ENCODE data around the gene DDIT4.

DDIT4 gene

DNA sequence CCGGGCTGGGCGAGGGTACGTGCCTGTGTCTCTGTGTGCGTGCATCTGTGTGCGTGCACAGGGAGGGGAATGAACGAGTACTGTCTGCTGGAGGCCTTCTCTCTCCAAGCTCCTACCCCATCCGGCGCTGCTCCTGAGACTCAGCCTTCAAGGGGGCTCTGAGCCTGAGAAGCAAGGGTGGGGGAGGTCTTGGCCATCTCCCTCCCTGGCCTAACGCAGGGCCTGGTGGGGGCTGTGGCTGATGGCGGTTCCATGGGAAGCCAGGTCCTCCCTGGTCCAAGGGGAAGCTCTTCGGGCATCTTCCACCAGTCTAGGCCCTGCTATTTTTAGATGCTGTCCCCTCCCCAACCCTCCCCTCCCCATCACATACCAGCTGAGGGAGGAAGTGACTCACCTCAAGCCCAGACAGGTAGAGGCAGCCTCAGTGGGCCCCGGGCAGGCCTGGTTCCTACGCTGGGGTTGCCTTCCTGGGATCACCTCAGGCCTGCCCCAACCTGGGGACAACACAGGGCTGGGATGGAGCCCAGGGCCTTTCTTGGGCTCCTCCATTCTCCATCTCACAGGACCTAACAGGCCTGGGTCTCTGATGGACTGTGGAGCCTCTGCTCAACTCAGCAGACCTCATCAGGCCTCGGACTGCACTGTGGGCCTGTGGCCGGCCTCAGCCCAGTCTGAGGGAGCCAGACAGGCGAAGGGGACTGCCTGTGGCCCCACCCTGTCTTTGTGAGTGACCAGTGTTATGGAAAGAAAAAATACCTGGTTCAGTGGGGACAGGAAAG is 48.7 kb downstream of the DDIT4 start:
- ATAC-seq (replicated peaks; ENCODE audit: extremely low read depth, poor library complexity, severe bottlenecking) (no peak), DNase-seq (ENCODE audit: low spot score in 2 of 2) (no peak)
- Mint-ChIP-seq H3K36me3 (ENCODE audit: insufficient read depth) (peaks cover 12% of the 10 kb centered on the region), H3K27me3 (no peaks in the 10 kb centered on the region), H3K4me1 (peaks cover 43% of the 10 kb centered on the region), H3K4me3 (no peak overlapping the region), H3K27ac (ENCODE audit: low read depth) (no peak overlapping the region), H3K9me3 (no peaks in the 10 kb centered on the region)

DNA sequence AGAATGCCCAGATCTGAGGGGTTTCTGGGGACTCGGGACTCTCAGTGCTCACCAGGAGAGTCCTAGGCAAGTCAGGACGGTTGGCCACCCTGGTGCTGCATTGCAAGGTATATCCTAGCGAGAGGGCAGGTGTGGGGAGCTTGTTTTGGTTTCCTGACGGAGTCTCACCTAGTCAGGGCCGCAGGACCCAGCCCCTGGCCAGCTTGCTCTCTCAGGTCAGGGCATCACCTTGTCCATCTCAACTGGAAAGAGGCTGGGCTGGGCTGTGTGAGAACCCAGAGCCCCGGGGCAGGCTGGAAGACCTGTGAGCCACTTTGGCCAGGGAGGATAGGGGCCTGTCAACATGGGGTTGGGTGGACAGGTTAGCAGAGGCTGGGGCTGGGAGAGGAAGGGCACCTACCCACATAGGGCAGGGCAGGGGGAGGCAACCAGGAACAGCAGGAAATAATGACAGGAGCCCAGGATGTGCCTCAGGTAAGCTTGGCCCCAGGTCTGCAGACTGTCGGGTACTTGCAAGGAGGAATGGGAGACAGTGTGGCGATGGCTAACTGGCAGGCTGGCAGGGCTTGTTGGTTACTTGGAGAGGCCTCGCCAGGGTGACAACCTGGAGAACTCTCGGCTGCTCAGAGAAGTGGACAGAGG is 49.5 kb downstream of the DDIT4 start:
- DNase-seq (ENCODE audit: low spot score in 2 of 2) (no peak), ATAC-seq (replicated peaks; ENCODE audit: extremely low read depth, poor library complexity, severe bottlenecking) (no peak)
- Mint-ChIP-seq H3K27ac (ENCODE audit: low read depth) (peak overlapping the region; percentile 22), H3K27me3 (no peaks in the 10 kb centered on the region), H3K36me3 (ENCODE audit: insufficient read depth) (peaks cover 10% of the 10 kb centered on the region), H3K9me3 (no peaks in the 10 kb centered on the region), H3K4me3 (no peak overlapping the region), H3K4me1 (peaks cover 46% of the 10 kb centered on the region)

DNA sequence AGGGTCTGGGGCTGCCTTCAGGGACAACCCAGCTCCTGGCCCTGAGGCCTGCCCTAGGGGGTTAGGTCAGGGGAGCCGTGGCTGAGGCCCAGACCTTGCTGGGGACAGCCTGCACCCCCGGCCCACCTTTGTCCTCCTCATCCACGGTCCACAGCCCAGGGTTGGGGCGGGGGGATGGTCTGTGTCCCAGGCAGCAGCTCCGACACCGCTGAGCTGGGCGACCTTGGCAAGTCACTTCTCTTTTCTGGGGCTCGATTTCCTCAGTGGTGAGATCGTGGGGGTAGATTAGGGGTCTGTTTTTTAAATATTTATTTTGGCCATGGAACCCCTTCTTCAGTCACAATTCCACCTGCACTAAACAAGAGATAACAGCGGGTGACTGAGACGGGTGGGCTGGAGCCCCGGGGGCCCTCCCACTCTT is 50.1 kb downstream of the DDIT4 start:
- peaks cover 45% of the 10 kb centered on the region for H3K4me1 Mint-ChIP-seq
- H3K27me3 Mint-ChIP-seq = no peaks in the 10 kb centered on the region
- H3K36me3 Mint-ChIP-seq (ENCODE audit: insufficient read depth) = peaks cover 9% of the 10 kb centered on the region
- ATAC-seq (replicated peaks; ENCODE audit: extremely low read depth, poor library complexity, severe bottlenecking) = no peak
- DNase-seq (ENCODE audit: low spot score in 2 of 2) = no peak
- no peaks in the 10 kb centered on the region for H3K9me3 Mint-ChIP-seq
- H3K27ac Mint-ChIP-seq (ENCODE audit: low read depth) = no peak overlapping the region
- no peak overlapping the region for H3K4me3 Mint-ChIP-seq

Data from central memory CD8-positive, alpha-beta T cell (primary cell).